DMS114 treated with DMSO at 0.1 percent for 48 hours (cell line): Measurements from ENCODE around the gene ZNF736.
"Not testable (repeated sequence)": the region's sequence is repeated elsewhere in the genome, so short reads cannot be mapped to it uniquely, and the experiment has no call there.

Source experiments
- DNase-seq: peaks from one replicate; lab custom pipeline; 2025; ENCODE audit not compliant: unreplicated experiment; lab: John Stamatoyannopoulos, UW

The ZNF736 gene

DNA sequence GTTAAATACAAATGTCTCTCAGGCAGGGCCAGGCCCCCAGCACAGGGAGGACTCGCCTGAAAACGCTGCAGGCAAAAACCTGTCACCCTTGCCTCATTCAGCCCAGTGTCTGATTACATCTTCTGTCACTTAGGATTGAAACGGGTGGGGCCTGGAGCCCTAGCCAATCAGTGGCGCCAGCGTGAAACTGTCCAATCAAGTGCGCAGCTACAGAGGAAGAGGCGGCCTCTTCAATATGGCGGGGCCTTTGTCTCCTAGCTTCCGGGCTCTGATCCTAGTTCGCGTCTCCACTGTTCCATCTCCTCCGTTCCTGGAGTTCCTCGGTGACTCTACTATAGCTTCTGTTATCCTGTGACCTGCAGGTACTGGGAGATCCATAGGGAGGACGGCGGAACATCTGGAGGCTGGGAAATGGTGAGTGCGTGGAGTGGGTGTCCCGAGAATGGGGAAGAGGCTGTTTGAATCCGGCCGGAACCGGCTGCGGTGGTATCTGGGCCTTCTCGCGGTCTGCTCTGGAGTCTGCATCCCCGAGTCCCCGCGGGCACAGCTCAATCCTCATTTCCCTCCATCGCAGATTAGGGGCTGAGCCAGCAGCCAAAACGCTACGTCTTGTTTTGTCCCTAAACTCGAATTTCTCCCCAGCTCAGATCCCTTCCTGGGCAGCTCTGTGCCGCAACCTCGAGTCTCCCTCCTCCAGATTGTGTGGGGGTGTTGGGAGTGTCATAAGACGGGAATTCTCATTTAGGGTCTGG lies at the start of gene ZNF736:
TSS of gene ZNF736 (plus strand) at position 222 of the 752 bp plus-strand sequence. CDS start at position 412, 190 bp downstream.
- DNase-seq = peak; percentile 90

DNA sequence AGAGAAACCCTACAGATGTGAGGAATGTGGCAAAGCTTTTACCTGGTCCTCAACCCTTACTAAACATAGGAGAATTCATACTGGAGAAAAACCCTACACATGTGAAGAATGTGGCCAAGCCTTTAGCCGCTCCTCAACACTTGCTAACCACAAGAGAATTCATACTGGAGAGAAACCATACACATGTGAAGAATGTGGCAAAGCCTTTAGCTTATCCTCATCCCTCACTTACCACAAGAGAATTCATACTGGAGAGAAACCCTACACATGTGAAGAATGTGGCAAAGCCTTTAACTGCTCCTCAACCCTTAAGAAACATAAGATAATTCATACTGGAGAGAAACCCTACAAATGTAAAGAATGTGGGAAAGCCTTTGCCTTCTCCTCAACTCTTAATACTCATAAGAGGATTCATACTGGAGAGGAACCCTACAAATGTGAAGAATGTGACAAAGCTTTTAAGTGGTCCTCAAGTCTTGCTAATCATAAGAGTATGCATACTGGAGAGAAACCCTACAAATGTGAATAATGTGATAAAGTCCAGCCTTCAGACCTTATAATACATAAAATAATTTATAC lies 47.3 kb upstream of the ZNF736 start:
- no peak for DNase-seq

DNA sequence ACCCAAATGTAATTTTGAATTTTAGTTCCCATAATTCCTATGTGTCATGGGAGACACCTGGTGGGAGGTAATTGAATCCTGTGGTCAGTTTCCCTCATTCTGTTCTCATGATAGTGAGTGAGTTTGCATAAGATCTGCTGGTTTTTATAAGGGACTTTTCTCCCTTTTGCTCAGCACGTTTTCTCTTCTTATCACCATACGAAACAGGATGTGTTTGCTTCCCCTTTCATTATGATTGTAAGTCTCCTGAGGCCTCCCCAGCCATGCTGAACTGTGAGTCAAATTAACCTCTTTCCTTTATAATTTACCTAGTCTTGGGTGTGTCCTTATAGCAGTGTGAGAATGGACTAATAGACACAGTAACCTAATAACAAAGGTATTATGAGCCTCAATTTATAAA lies 36.1 kb upstream of the ZNF736 start:
- DNase-seq = no peak

DNA sequence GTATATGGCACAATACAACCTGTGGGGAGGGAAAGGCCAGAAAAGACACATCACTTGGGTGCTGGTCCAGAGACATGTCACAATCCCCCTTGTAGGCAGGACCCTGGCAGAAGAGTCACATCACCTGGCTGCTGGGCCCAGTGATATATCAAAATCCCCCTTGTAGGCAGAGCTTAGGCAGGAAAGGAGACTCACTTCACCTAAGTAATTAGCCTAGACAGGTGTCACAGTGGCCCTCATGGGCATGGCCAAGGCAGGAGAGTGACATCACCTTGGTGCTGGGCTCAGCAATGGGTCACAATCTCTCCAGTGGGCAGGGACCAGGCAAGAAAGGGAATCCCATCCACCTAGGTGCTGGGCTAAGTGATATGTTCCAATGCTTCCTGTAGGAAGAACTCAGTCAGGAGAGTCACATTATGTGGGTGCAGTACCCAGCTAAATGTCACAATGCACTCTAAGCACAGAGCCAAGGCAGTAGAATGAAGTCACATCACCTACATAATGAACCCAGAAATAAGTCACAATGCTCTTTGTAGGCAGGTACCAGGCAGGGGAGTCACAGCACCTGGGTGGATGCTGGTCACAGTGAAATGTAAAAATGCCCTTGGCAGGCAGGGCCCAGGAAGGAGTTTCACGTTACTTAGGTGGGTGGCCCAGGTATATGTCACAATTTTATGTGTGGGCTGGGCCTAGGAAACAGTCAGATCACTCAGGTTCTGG lies 18.9 kb upstream of the ZNF736 start:
- DNase-seq = no peak

DNA sequence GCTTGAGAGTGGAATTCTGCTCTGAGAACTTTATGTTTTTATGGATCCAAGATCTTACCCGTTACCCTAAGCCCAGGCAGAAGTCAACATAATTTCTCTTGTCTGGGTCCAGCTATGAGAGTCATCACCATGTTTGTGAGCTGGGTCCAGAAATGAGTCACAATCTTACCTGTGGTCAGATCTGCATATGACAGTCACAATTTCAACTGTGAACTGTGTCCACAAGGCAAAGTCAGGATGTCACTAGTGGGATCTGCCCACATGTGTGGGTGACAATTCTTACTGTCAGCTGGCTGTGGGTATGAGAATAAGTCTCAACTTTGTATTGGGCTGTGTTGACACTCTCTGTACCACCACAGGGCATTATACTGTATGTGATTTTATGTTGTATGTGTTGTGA lies 16.3 kb upstream of the ZNF736 start:
- not testable (repeated sequence) for DNase-seq

DNA sequence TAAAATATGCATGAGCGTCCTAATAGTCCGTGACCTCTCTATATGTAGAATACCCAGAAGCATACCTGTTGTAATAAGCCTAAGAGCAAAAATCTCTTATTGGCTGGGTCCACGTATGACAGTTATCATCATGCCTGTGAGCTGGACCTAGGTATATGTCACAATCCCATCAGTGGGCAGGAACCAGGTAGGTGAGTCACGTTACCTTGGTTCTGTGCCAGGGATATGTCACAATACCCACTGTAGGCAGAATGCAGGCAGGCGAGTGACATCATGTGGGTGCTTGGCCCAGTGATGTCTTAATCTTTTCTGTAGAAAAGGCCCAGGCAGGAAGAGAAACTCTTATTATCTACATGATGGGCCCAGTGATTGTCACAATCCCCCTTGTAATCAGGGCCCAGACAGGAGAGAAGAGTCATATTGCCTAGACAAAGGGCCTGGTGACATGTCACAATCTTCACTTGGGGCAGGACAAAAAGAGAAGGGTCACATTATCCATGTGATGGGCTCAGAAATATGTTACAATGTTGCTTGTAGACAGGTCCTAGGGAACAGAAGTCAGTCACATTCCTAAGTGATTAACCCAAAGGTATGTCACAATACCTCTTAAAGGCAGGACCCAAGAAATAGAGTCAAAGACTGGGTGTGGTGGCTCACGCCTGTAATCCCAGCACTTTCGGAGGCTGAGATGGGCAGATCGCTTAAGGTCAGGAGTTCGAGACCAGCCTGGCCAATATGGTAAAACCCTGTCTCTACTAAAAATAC lies 12.9 kb upstream of the ZNF736 start:
- DNase-seq = no peak

DNA sequence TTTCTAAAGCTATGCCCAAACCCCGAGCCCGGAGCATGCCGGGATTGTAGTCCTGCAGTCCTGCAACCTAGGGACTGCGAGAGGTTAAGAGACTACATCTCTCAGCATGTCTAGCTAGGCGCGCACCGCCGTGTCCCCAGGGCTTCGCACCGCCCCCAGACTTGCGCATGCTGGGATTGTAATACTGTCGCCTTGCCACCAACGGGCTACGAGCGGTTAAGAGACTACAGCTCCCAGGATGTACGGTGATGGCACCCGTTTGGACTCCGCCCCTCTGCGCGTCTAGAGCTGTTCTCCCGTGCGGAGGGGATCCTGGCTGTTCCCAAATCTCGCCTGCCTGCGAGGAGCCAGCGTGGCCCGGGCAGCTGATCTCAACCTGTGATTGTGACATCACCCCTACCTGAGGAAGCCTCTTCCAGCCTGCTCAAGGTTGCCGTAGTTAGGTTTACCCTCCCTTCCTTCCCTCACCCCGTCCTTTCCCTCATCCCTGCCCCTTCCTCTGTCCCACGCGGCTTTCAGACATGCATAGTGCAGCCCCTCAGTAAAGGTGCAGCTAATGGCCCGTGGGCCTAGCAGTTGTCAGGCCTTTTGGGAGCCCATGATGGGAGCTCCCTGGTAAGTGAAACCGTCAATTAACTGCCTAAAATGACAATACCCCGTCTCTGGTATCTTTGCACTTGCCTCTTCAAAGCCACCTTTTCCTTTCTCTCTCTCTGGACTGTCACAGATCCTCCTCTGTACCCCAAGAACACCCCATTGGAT lies 6.3 kb upstream of the ZNF736 start:
- DNase-seq = peak; percentile 89

DNA sequence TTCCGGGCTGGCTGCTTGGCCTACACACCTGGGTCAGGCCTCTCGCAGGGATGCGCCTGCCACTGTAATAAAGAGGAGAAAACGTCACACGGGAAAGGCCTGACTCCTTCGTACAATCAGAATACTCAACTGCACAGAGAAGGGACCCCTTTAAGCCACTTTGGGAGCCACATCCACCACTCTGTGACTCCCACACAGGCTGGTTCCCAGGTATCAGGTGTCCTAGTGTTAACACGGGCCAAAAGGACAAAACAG lies 5.8 kb upstream of the ZNF736 start:
- no peak for DNase-seq

DNA sequence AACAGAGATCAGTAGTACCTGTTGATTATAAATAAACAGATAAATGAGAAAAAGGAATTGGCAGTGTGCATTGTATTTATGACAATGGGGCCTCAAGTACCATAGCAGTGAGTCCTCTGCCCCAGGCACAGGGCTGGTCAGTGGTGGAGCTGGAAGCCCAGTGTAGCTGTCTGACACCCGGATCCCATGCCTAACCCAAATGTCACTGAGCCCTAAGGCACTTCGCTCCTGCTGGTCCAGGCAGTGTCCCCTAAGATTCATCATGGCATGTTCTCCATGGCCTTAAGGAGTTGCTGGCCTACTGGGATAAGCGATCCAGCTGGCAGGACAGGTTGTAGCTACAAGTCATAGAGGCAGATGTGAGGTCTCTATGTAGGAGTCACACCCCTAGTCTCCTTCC lies 3.3 kb upstream of the ZNF736 start:
- no peak for DNase-seq

DNA sequence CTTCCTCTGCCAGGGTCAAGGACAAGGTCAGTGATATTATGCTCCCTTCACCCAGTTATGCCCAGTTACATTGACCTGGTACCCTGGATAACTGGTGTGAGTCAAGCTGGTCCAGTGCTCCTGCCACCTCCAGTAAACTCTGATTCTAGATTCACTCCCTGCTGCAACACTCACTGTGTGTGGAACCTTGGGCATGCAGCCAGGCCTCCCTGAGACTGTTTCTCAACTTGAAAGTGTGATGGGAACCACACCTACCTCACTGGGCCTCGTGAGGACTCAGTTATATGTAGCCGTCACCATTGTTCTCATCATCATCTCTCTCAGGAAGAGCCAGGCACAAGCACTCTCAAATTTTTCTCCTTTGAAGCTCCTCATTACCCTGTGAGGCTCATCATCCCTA lies 935 bp upstream of the ZNF736 start:
- DNase-seq = no peak

DNA sequence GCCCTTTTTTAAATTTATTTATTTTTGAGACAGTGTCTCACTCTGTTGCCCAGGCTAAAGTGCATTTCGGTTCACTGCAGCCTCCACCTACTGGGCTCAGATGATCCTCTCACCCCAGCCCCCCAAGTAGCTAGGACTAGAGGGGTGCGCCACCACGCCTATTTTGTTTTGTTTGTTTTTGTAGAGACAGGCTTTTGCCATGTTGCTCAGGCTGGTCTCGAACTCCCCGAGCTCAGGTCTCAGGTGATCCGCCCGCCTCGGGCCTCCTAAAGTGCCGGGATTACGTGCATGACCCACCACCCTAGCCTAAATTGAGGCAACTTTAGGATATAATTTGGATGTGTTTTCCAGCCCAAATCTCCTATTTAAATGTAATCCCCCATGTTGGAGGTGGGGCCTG lies 805 bp downstream of the ZNF736 start:
- DNase-seq = no peak

DNA sequence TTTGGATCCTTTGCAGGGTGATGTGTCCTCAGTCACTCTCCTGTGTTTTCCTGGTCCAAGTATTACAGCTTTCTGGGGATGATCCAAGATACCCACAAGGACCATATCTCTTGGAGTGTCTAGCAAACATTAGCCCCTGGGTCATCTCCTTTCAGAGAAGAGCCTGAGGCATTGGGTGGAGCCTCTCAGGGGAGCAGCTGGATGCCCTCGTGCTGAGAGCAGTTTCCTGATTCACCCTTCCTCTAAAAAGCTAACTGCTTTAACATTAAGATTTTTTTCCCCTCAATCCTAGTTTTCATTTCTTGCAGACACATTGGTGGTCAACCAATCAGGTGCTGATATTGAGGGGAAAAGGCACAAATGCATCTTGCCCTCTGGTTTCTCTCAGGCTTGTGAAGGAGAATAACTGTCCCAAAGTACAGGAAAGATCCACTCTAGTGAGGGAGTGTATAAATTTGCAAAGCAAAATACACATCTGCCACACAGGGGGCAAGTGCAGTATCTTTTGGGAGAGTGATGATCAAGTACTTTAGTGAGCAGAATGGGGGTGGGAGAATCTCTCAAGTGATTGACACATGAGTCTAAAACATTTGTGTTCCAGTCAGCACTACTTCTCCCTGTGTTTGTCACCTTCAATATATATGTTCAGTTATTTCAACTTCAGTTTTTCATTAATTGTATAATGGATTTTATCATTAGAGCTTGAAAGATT lies 2.4 kb downstream of the ZNF736 start:
- DNase-seq = not testable (repeated sequence)

DNA sequence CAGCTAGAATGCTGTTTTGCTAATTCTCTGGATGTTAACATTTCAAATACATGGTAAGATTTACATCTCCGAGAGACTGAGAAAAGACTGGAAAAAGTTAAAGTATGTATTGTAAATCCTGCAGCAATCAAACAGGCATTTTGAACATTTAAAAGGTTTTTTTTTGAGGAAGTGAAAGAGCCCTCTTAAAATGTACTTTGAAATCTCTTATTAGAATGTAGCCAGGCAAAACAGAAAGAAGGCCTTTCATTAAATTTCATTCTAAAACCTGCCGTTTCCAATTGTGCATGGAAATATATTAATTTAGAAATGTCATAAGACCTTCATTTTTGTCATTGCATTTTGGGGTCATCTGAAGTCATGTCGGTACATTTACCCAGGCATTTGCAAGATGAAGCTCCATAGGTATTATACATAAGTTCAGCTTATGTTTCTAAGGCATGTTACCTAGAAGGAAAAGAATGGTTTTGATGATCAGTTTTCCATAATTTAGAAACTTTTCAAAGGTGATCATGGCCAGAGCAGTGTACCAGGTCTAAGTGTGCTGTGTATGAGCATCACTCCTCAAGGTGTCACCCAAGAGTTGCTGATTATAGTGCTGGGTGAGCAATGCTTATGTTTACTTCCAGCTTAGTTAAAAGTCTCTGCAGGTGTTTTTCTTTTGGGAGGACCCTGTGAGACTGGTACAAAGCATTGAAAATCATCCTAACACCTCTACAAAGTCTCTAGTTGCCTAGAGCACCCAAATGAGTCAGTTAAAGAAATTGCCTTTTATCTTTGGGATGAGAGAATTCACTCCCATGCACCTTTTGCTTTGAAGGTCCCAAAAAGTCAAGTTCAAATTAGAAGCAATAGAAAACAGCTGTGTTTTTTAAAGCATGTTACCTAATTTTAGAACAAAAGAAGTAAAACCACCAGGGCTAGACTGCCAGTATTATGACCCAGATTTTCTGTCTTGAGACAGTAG lies 7.1 kb downstream of the ZNF736 start:
- no peak for DNase-seq

DNA sequence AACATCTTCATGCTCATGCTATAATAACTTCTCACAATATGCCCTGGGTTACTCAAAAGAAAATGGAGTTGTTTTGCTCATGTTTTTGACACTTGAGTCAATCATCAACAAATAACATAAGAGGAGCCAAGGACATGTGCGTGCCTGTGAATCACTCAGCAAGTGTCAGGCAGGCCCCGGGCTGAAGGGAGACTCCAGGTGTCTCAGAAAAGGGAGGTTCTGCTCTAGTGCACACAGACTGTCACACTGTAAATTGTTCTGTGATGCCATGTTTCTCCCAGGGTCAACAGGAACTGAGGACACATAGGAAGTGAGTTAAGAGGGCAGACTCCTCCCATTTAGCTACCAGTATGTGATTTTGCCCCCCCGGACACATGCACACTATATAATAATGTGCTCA lies 10.4 kb downstream of the ZNF736 start:
- not testable (repeated sequence) for DNase-seq

DNA sequence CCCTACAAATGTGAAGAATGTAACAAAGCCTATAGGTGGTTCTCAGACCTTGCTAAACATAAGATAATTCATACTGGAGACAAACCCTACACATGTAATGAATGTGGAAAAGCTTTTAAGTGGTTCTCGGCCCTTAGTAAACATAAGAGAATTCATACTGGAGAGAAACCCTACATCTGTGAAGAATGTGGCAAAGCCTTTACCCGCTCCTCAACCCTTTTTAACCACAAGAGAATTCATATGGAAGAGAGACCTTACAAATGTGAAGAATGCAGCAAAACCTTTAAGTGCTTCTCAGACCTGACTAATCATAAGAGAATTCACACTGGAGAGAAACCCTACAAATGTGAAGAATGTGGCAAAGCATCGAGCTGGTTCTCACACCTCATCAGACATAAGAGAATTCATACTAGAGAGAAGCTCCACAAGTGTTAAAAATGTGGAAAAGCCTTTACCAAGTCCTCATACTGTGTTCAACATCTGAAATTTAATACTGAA lies 35.0 kb downstream of the ZNF736 start:
- not testable (repeated sequence) for DNase-seq

DNA sequence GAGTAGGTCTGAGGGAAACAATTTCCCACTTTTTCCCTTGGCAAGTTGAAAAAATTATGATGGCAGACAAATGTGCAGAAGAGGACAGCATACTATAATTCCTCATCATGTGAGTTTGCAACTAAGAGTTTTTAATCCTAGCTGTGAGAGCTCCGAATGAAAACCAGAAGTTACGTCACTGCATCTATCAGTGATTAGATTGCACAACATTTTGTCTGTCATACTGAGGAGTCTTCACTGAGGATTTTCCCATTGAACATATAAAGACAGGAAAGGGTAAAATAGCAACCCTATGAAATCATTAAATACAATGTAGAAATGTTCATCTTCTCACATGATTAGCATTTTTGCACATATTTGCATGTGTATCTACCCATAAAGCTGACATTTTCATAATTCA lies 45.8 kb downstream of the ZNF736 start:
- no peak for DNase-seq

DNA sequence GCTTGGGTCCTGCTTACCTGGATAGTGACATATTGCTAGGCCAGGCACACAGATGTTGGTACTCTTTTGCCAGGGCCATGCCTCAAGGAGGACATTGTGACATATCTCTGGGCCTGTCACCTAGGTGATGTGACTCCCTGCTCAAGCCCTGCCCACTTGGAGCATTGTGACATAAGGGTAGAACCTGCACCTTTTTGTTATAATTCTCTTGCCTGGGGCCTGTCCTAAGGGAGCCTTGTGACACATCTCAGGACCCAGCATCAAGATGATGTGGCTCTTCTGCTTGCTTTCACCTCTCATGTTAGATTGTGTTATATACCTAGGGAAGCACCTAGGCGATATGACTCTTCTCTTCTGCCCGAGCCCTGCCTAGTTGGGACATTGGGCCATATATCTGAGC lies 57.4 kb downstream of the ZNF736 start:
- no peak for DNase-seq

DNA sequence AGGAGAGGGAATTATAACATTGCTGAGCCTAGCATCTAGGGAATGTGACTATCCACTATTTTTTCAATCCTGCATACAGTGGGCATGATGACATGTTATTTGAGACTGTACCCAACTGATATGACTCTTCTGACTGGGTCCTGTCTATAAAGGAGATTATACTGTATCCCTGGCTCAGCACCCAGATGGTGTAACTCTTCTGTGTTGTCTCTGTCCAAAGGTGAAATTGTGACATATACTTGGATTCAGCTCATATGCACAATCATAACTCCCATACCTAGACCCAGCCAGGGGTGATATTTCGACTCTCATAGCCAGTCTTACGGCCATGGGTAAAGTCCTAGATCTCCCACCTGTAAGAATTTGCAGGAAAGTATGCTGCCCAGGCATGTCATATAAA lies 59.3 kb downstream of the ZNF736 start:
- no peak for DNase-seq

DNA sequence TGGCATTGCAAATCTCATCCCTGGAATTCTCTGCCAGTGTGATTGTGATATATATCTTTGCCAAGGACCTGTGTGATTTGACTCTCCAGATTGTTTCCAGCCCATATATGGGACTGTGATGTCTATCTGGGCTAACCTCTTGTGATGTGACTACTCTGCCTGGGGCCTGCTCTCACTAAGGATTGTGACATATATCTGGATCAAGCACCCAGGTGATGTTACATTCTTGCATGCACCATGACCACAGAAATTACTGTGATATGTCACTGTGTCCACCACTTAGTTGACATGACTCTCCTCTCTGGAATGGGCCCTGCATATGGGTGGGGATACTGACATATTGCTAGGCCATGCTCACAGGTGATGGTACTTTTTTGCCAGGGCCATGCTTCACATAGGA lies 86.6 kb downstream of the ZNF736 start:
- DNase-seq = no peak
